Endodermal cell (in vitro differentiated cells): ENCODE results near the gene TMOD2. TPM values are rescaled to one million over a fixed set of nuclear protein-coding genes. Genes with fewer than 3 reads are reported as not detected.

Experiments
- DNase-seq: peaks from one replicate; pipeline ENCODE4 v3.0.0-alpha.2; 2017
- H3K27ac ChIP-seq: 2 replicates; pipeline ENCODE4 v1.5.1; 2013; ENCODE audit warnings: mild to moderate bottlenecking, low read depth, low read length, moderate library complexity
- H3K27me3 ChIP-seq: 2 replicates; pipeline ENCODE4 v1.6.1; 2013; ENCODE audit warnings: mild to moderate bottlenecking, low read length, moderate library complexity; ENCODE audit not compliant: insufficient read depth, control insufficient read depth, poor library complexity, severe bottlenecking
- H3K36me3 ChIP-seq: 2 replicates; pipeline ENCODE4 v1.7.0; 2013; ENCODE audit warnings: mild to moderate bottlenecking, low read length, moderate library complexity; ENCODE audit not compliant: control insufficient read depth, insufficient read depth
- H3K4me1 ChIP-seq: one replicate; pipeline ENCODE4 v1.7.0; 2013; ENCODE audit warnings: low read length; ENCODE audit not compliant: control insufficient read depth, insufficient read depth
- H3K4me3 ChIP-seq: 2 replicates; pipeline ENCODE4 v1.5.1; 2013; ENCODE audit warnings: mild to moderate bottlenecking, low read length, moderate library complexity
- H3K9ac ChIP-seq: 2 replicates; pipeline ENCODE4 v1.6.1; 2013; ENCODE audit warnings: mild to moderate bottlenecking, low read length, moderate library complexity; ENCODE audit not compliant: poor library complexity, severe bottlenecking; ENCODE audit errors: extremely low read depth
- H3K9me3 ChIP-seq: 2 replicates; pipeline ENCODE4 v1.6.1; 2013; ENCODE audit warnings: mild to moderate bottlenecking, low read length, moderate library complexity; ENCODE audit not compliant: control insufficient read depth
- H3K27ac Mint-ChIP-seq: 2 replicates; pipeline ENCODE4 v1.8.0; 2020; ENCODE audit warnings: mixed read lengths
- H3K27me3 Mint-ChIP-seq: 2 replicates; pipeline ENCODE4 v1.8.0; 2021; ENCODE audit warnings: mild to moderate bottlenecking, mixed read lengths; ENCODE audit not compliant: insufficient read depth
- H3K36me3 Mint-ChIP-seq: 2 replicates; pipeline ENCODE4 v1.8.0; 2020; ENCODE audit warnings: low read depth, mixed read lengths
- H3K4me1 Mint-ChIP-seq: 2 replicates; pipeline ENCODE4 v1.8.0; 2020; ENCODE audit warnings: mixed read lengths
- H3K4me3 Mint-ChIP-seq: 2 replicates; pipeline ENCODE4 v1.8.0; 2020; ENCODE audit warnings: mild to moderate bottlenecking, moderate library complexity, mixed read lengths
- H3K9me3 Mint-ChIP-seq: 2 replicates; pipeline ENCODE4 v1.8.0; 2020; ENCODE audit warnings: mild to moderate bottlenecking, mixed read lengths
- WGBS, 2 experiments: methylation state at CpG; one replicate each; pipeline versions ENCODE4 v1.1.5 to v1.1.7; 2013; ENCODE audit warnings: missing lambda C conversion rate in 2 of 2, mixed read lengths in 1 of 2; ENCODE audit not compliant: insufficient coverage in 1 of 2, insufficient read length in 1 of 2; 5-methylcytosine and 5-hydroxymethylcytosine counted together
- total RNA-seq, 2 donors: library from RNA; stranded (reverse); fragmentation: NEBNext Ultra II Directional in 1 of 2; extraction: Animal tissue kit (Norgen Biotek cat#: 25700) in 1 of 2; gene quantifications; 2 replicates in 1 of 2; 3 replicates in 1 of 2; pipeline ENCODE4 v1.2.1, GENCODE V29; 2021
- TF ChIP-seq, protein P1 (sequence below): fragments of 200-600 bp; sonication (generic); conservative IDR thresholded peaks from 2 replicates; pipeline ENCODE4 v1.5.0; 2021; ENCODE audit warnings: antibody characterized with exemption, mild to moderate bottlenecking

The TMOD2 gene
- total RNA-seq, 2 donors from 2014 or later: 2.1 to 2.5 TPM

GRCh38 chr15:51735228-51736010 is 16.0 kb upstream of the TMOD2 start:
- H3K36me3 ChIP-seq: no peaks in the 10 kb centered on the region
- H3K4me1 ChIP-seq: no peaks in the 10 kb centered on the region
- TF ChIP-seq, protein P1, sequence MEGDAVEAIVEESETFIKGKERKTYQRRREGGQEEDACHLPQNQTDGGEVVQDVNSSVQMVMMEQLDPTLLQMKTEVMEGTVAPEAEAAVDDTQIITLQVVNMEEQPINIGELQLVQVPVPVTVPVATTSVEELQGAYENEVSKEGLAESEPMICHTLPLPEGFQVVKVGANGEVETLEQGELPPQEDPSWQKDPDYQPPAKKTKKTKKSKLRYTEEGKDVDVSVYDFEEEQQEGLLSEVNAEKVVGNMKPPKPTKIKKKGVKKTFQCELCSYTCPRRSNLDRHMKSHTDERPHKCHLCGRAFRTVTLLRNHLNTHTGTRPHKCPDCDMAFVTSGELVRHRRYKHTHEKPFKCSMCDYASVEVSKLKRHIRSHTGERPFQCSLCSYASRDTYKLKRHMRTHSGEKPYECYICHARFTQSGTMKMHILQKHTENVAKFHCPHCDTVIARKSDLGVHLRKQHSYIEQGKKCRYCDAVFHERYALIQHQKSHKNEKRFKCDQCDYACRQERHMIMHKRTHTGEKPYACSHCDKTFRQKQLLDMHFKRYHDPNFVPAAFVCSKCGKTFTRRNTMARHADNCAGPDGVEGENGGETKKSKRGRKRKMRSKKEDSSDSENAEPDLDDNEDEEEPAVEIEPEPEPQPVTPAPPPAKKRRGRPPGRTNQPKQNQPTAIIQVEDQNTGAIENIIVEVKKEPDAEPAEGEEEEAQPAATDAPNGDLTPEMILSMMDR: peak; percentile 14
- no peak for DNase-seq
- H3K9ac ChIP-seq: no peak overlapping the region
- Mint-ChIP-seq H3K9me3 (no peaks in the 10 kb centered on the region), H3K27me3 (peaks cover 37% of the 10 kb centered on the region), H3K4me1 (peaks cover 6% of the 10 kb centered on the region), H3K27ac (no peak overlapping the region), H3K4me3 (no peak overlapping the region), H3K36me3 (no peaks in the 10 kb centered on the region)
- no peak overlapping the region for H3K27ac ChIP-seq
- 82 to 90% methylated on average over 2 to 5 of the region's 5 CpGs for WGBS, 2 experiments
- no peak overlapping the region for H3K4me3 ChIP-seq
- peaks cover 39% of the 10 kb centered on the region for H3K27me3 ChIP-seq
- no peaks in the 10 kb centered on the region for H3K9me3 ChIP-seq

DNA sequence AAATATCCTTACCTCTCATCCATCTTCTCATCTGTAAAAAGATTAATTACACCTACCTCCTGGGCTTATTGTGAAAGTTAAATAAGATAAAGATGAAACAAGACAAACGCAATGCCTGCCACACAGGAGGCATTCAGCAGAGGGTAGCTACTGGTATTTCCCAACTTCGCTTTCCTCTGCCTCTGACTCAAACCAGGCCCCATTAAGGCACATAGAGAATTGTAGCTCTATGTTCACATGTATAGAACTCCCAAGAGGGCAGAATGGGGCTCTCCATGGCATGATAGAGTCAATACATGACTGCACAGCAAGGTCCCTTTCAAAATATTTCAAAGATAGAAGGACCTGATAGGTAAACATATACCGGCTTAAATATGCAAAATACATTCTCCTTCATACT is 15.3 kb upstream of the TMOD2 start:
- H3K4me1 ChIP-seq: no peaks in the 10 kb centered on the region
- H3K36me3 ChIP-seq: no peaks in the 10 kb centered on the region
- TF ChIP-seq, protein P1: no peak
- peaks cover 39% of the 10 kb centered on the region for H3K27me3 ChIP-seq
- H3K4me3 ChIP-seq: no peak overlapping the region
- H3K9ac ChIP-seq: no peak overlapping the region
- H3K36me3 Mint-ChIP-seq: no peaks in the 10 kb centered on the region
- H3K4me1 Mint-ChIP-seq: peaks cover 6% of the 10 kb centered on the region
- no peak overlapping the region for H3K27ac ChIP-seq
- peaks cover 37% of the 10 kb centered on the region for H3K27me3 Mint-ChIP-seq
- no peaks in the 10 kb centered on the region for H3K9me3 Mint-ChIP-seq
- no peak for DNase-seq
- no peak overlapping the region for H3K27ac Mint-ChIP-seq
- H3K9me3 ChIP-seq: no peaks in the 10 kb centered on the region
- 87 to 88% methylated on average over 2 to 3 of the region's 3 CpGs for WGBS, 2 experiments
- H3K4me3 Mint-ChIP-seq: no peak overlapping the region

- Mint-ChIP-seq H3K9me3 (no peaks in the 10 kb centered on the region), H3K27ac (no peak overlapping the region), H3K36me3 (no peaks in the 10 kb centered on the region), H3K27me3 (peaks cover 37% of the 10 kb centered on the region), H3K4me1 (peaks cover 3% of the 10 kb centered on the region), H3K4me3 (peak overlapping the region; percentile 57)
- Histone ChIP-seq H3K27ac (no peak overlapping the region), H3K27me3 (peaks cover 39% of the 10 kb centered on the region), H3K9ac (no peak overlapping the region), H3K4me1 (no peaks in the 10 kb centered on the region), H3K9me3 (no peaks in the 10 kb centered on the region), H3K36me3 (no peaks in the 10 kb centered on the region), H3K4me3 (peak overlapping the region; percentile 61)
- TF ChIP-seq, protein P1: no peak
- peak; percentile 76 for DNase-seq
- 4% methylated on average over 60 of the region's 69 CpGs; no CpG with 5 or more reads in 1 of the 2 experiments for WGBS, 2 experiments
Measured at GRCh38 chr15:51736751-51737521, 14.5 kb upstream of the TMOD2 start.
